BLaER1 (cell line): ENCODE results near the gene METTL15.

Experiments
- H3K27ac ChIP-seq: shearing (Covaris generic); formaldehyde crosslinking; 2 replicates; pipeline ENCODE4 v1.8.1; 2022
- H3K27me3 ChIP-seq: shearing (Covaris generic); formaldehyde crosslinking; 2 replicates; pipeline ENCODE4 v1.8.1; 2022
- H3K36me3 ChIP-seq: shearing (Covaris generic); formaldehyde crosslinking; 2 replicates; pipeline ENCODE4 v1.8.1; 2022
- H3K4me1 ChIP-seq: shearing (Covaris generic); formaldehyde crosslinking; 2 replicates; pipeline ENCODE4 v1.8.1; 2022
- H3K4me2 ChIP-seq: shearing (Covaris generic); formaldehyde crosslinking; 2 replicates; pipeline ENCODE4 v1.8.1; 2022
- H3K4me3 ChIP-seq: shearing (Covaris generic); formaldehyde crosslinking; 2 replicates; pipeline ENCODE4 v1.8.1; 2022
- H3K9ac ChIP-seq: shearing (Covaris generic); formaldehyde crosslinking; 2 replicates; pipeline ENCODE4 v1.8.1; 2022
- H3K9me3 ChIP-seq: shearing (Covaris generic); formaldehyde crosslinking; 2 replicates; pipeline ENCODE4 v1.8.1; 2022
- H4K20me1 ChIP-seq: shearing (Covaris generic); formaldehyde crosslinking; 2 replicates; pipeline ENCODE4 v1.8.1; 2022
- Cebpa-rat ChIP-seq: shearing (Covaris generic); IDR thresholded peaks from 2 replicates; pipeline ENCODE4 v1.8.1; 2022

The METTL15 gene

DNA sequence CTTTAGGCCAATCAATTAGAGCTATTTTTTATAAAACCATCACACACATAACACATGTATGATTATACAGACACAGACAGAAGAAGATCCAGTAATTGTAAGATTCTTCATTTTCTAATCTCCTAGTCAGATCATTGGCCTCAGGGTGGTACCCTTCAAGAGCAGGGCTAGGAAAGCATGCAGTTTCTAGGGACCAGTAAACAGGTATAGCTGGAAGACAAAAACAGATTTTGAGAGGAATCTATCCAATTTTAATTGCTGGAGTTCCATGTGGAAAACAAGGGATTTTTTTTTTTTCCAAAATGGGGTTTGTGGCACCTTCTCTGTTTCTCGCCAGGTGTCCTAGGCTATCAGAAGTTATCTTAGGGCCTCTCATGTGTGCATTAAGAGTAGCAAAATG lies 29.6 kb downstream of the METTL15 start:
- peaks cover 42% of the 10 kb centered on the region for H3K36me3 ChIP-seq
- H3K27me3 ChIP-seq: no peaks in the 10 kb centered on the region
- no peak overlapping the region for H3K27ac ChIP-seq
- no peaks in the 10 kb centered on the region for H3K4me1 ChIP-seq
- H3K4me3 ChIP-seq: no peak overlapping the region
- H4K20me1 ChIP-seq: no peaks in the 10 kb centered on the region
- no peak overlapping the region for H3K4me2 ChIP-seq
- TF ChIP-seq Cebpa-rat: no peak
- no peak overlapping the region for H3K9ac ChIP-seq
- peaks cover 80% of the 10 kb centered on the region for H3K9me3 ChIP-seq

GRCh38 chr11:28139841-28140415 lies 31.7 kb downstream of the METTL15 start:
- no peak overlapping the region for H3K4me3 ChIP-seq
- H3K4me2 ChIP-seq: no peak overlapping the region
- TF ChIP-seq Cebpa-rat: no peak
- peaks cover 60% of the 10 kb centered on the region for H3K9me3 ChIP-seq
- peaks cover 15% of the 10 kb centered on the region for H3K4me1 ChIP-seq
- no peaks in the 10 kb centered on the region for H3K27me3 ChIP-seq
- H3K9ac ChIP-seq: no peak overlapping the region
- H4K20me1 ChIP-seq: no peaks in the 10 kb centered on the region
- H3K27ac ChIP-seq: no peak overlapping the region
- peaks cover 28% of the 10 kb centered on the region for H3K36me3 ChIP-seq

GRCh38 chr11:28140689-28141455 lies 32.7 kb downstream of the METTL15 start:
- no peak for TF ChIP-seq Cebpa-rat
- H3K9me3 ChIP-seq: peaks cover 51% of the 10 kb centered on the region
- no peaks in the 10 kb centered on the region for H4K20me1 ChIP-seq
- H3K4me1 ChIP-seq: peaks cover 20% of the 10 kb centered on the region
- H3K27ac ChIP-seq: no peak overlapping the region
- H3K4me2 ChIP-seq: no peak overlapping the region
- no peaks in the 10 kb centered on the region for H3K27me3 ChIP-seq
- no peak overlapping the region for H3K9ac ChIP-seq
- H3K36me3 ChIP-seq: peaks cover 22% of the 10 kb centered on the region
- no peak overlapping the region for H3K4me3 ChIP-seq

GRCh38 chr11:28142724-28143123 lies 34.5 kb downstream of the METTL15 start:
- Histone ChIP-seq H3K4me1 (peaks cover 20% of the 10 kb centered on the region), H3K9me3 (peaks cover 34% of the 10 kb centered on the region), H3K4me3 (no peak overlapping the region), H3K36me3 (peaks cover 17% of the 10 kb centered on the region), H3K27me3 (no peaks in the 10 kb centered on the region), H3K4me2 (no peak overlapping the region), H3K9ac (no peak overlapping the region), H3K27ac (no peak overlapping the region), H4K20me1 (no peaks in the 10 kb centered on the region)
- no peak for TF ChIP-seq Cebpa-rat

GRCh38 chr11:28144808-28145207 lies 36.6 kb downstream of the METTL15 start:
- H3K4me2 ChIP-seq: peak overlapping the region; percentile 31
- H3K36me3 ChIP-seq: peaks cover 10% of the 10 kb centered on the region
- peaks cover 20% of the 10 kb centered on the region for H3K4me1 ChIP-seq
- TF ChIP-seq Cebpa-rat: no peak
- no peaks in the 10 kb centered on the region for H4K20me1 ChIP-seq
- no peak overlapping the region; the same call in 1 of the 2 replicates for H3K27ac ChIP-seq
- no peak overlapping the region for H3K4me3 ChIP-seq
- peaks cover 13% of the 10 kb centered on the region for H3K9me3 ChIP-seq
- no peak overlapping the region for H3K9ac ChIP-seq
- H3K27me3 ChIP-seq: no peaks in the 10 kb centered on the region

DNA sequence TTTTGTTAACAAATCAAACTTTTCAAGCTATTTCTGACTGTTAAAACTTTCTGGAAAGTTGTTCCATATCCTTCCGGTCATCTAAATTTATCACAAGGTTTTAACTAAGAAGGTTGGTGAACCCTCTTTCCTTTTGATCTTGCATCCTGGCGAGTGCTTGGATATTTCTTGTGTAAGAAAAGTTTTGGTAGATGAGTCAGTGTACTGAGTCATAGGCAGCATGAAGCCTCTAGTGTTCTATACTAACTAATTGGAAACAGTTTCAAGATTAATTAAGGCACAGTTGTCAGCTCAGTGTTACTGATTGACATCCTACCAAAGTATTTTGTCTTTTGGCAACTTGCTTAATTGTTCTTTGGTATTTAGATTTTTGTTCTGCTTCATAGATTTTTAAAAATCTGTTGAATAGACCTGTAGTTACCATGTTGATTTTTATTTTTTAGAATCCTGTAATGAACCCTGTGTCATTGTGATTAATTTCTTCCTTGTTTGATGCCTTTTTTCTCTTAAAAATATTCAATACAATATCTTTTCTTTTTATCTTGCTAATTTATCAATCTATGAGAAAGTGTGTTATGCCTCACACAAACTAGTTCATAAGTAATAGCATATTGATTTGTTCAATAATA lies 38.0 kb downstream of the METTL15 start:
- Histone ChIP-seq H3K9me3 (no peaks in the 10 kb centered on the region), H3K36me3 (no peaks in the 10 kb centered on the region), H3K9ac (no peak overlapping the region), H3K4me2 (no peak overlapping the region), H3K4me1 (peaks cover 20% of the 10 kb centered on the region), H3K27me3 (no peaks in the 10 kb centered on the region), H3K27ac (no peak overlapping the region), H3K4me3 (no peak overlapping the region), H4K20me1 (no peaks in the 10 kb centered on the region)
- TF ChIP-seq Cebpa-rat: no peak

- Histone ChIP-seq H3K4me2 (no peak overlapping the region), H4K20me1 (no peaks in the 10 kb centered on the region), H3K36me3 (peaks cover 9% of the 10 kb centered on the region), H3K27me3 (no peaks in the 10 kb centered on the region), H3K9ac (no peak overlapping the region), H3K27ac (no peak overlapping the region), H3K4me3 (no peak overlapping the region), H3K4me1 (no peaks in the 10 kb centered on the region), H3K9me3 (no peaks in the 10 kb centered on the region)
- no peak for TF ChIP-seq Cebpa-rat
Observed at GRCh38 chr11:28152743-28153142, 44.6 kb downstream of the METTL15 start.

- no peak overlapping the region for H3K4me2 ChIP-seq
- no peak overlapping the region for H3K27ac ChIP-seq
- TF ChIP-seq Cebpa-rat: no peak
- H3K4me3 ChIP-seq: no peak overlapping the region
- H3K27me3 ChIP-seq: no peaks in the 10 kb centered on the region
- H3K4me1 ChIP-seq: no peaks in the 10 kb centered on the region
- H4K20me1 ChIP-seq: no peaks in the 10 kb centered on the region
- no peak overlapping the region for H3K9ac ChIP-seq
- H3K36me3 ChIP-seq: peaks cover 17% of the 10 kb centered on the region
- H3K9me3 ChIP-seq: no peaks in the 10 kb centered on the region; the same call in 1 of the 2 replicates
Observed at GRCh38 chr11:28153586-28153985, 45.4 kb downstream of the METTL15 start.

- H4K20me1 ChIP-seq: no peaks in the 10 kb centered on the region
- no peaks in the 10 kb centered on the region for H3K36me3 ChIP-seq
- no peak overlapping the region for H3K4me2 ChIP-seq
- TF ChIP-seq Cebpa-rat: no peak
- H3K9me3 ChIP-seq: no peaks in the 10 kb centered on the region
- no peaks in the 10 kb centered on the region for H3K27me3 ChIP-seq
- no peak overlapping the region for H3K4me3 ChIP-seq
- no peak overlapping the region for H3K27ac ChIP-seq
- no peaks in the 10 kb centered on the region for H3K4me1 ChIP-seq
- no peak overlapping the region for H3K9ac ChIP-seq
Observed at GRCh38 chr11:28168718-28169117, 60.5 kb downstream of the METTL15 start.

- no peak for TF ChIP-seq Cebpa-rat
- Histone ChIP-seq H3K9ac (no peak overlapping the region), H3K27me3 (no peaks in the 10 kb centered on the region), H3K9me3 (no peaks in the 10 kb centered on the region), H3K4me1 (no peaks in the 10 kb centered on the region), H3K27ac (no peak overlapping the region), H3K4me3 (no peak overlapping the region), H4K20me1 (no peaks in the 10 kb centered on the region), H3K36me3 (no peaks in the 10 kb centered on the region), H3K4me2 (no peak overlapping the region)
Observed at GRCh38 chr11:28169816-28170215, 61.6 kb downstream of the METTL15 start.
